Astrocyte (in vitro differentiated cells and primary cell): ENCODE data around the gene TSR3.

Experiments used
- EZH2 ChIP-seq: IDR thresholded peaks from 2 replicates; pipeline ENCODE4 v1.6.1; 2012; ENCODE audit warnings: mild to moderate bottlenecking, low read length, inconsistent platforms; ENCODE audit not compliant: insufficient read depth
- TF ChIP-seq, protein P1 (sequence below): IDR thresholded peaks from 2 replicates; pipeline ENCODE4 v1.5.1; 2011; ENCODE audit warnings: low read depth, mild to moderate bottlenecking, inconsistent platforms, low read length, moderate library complexity; ENCODE audit not compliant: insufficient read depth

DNA sequence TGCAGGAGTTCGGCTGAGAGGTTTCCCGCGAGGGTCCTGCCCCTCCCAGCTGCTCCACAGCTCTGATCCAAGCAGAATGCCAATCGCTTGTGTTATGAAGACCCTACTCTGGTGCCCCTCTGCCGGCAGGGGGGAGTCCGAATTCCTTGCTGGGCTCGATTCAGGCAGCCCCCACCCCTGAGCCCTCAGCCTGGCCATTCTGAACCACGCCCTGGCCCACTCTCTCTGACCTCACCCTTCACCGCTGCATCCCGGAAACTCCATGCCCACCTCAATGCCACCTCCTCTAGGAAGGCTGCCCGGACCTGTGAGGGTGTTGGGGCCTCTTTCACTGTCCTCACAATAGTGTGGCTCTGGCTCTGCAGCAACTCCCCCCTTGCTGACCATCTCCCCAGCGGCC lies 50.1 kb downstream of the TSR3 start:
- TF ChIP-seq, protein P1, sequence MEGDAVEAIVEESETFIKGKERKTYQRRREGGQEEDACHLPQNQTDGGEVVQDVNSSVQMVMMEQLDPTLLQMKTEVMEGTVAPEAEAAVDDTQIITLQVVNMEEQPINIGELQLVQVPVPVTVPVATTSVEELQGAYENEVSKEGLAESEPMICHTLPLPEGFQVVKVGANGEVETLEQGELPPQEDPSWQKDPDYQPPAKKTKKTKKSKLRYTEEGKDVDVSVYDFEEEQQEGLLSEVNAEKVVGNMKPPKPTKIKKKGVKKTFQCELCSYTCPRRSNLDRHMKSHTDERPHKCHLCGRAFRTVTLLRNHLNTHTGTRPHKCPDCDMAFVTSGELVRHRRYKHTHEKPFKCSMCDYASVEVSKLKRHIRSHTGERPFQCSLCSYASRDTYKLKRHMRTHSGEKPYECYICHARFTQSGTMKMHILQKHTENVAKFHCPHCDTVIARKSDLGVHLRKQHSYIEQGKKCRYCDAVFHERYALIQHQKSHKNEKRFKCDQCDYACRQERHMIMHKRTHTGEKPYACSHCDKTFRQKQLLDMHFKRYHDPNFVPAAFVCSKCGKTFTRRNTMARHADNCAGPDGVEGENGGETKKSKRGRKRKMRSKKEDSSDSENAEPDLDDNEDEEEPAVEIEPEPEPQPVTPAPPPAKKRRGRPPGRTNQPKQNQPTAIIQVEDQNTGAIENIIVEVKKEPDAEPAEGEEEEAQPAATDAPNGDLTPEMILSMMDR = no peak
- TF ChIP-seq EZH2 = no peak
